K562 (cell line): ENCODE data around the gene UBE2H. TPM values are rescaled to one million over a fixed set of nuclear protein-coding genes. Genes with fewer than 3 reads are reported as not detected.

ENCODE experiments used
- ARID2 ChIP-seq: fragments of 450-650 bp; IDR thresholded peaks from 2 replicates; pipeline ENCODE4 v1.6.1; 2017; ENCODE audit warnings: antibody characterized with exemption, mild to moderate bottlenecking
- EHMT2 ChIP-seq: fragments of 450-650 bp; IDR thresholded peaks from 2 replicates; pipeline ENCODE4 v1.6.1; 2018; ENCODE audit warnings: antibody characterized with exemption
- FIP1L1 ChIP-seq: fragments of 200-400 bp; formaldehyde crosslinking; IDR thresholded peaks from 2 replicates; pipeline ENCODE4 v1.6.1; 2018; ENCODE audit warnings: mild to moderate bottlenecking, low read depth, low read length; ENCODE audit not compliant: poor library complexity, severe bottlenecking
- KLF1 ChIP-seq: fragments of 450-650 bp; IDR thresholded peaks from 2 replicates; pipeline ENCODE4 v1.6.1; 2016; ENCODE audit warnings: missing genetic modification characterization, missing compliant biosample characterization
- NFIX ChIP-seq: fragments of 250-450 bp; sonication (Bioruptor Pico); IDR thresholded peaks from 2 replicates; pipeline ENCODE4 v1.4.0; 2020; ENCODE audit warnings: low read depth, mild to moderate bottlenecking, moderate library complexity
- SMARCA4 ChIP-seq: fragments of 450-650 bp; IDR thresholded peaks from 2 replicates; pipeline ENCODE4 v1.6.1; 2016
- SP1 ChIP-seq: sonication (generic); formaldehyde crosslinking; IDR thresholded peaks from 2 replicates; pipeline ENCODE4 v1.8.1; 2022; ENCODE audit warnings: mild to moderate bottlenecking, missing genetic modification reagents
- TAF15 ChIP-seq: fragments of 200-400 bp; formaldehyde crosslinking; IDR thresholded peaks from 2 replicates; pipeline ENCODE4 v1.6.1; 2017; ENCODE audit warnings: mild to moderate bottlenecking, low read depth, low read length, moderate library complexity
- ZFX ChIP-seq: sonication (generic); formaldehyde crosslinking; IDR thresholded peaks from 2 replicates; pipeline ENCODE4 v1.8.0; 2022; ENCODE audit warnings: mild to moderate bottlenecking, missing genetic modification reagents, moderate library complexity
- ZNF785 ChIP-seq: fragments of 250-450 bp; sonication (Bioruptor Pico); IDR thresholded peaks from 2 replicates; pipeline ENCODE4 v1.4.0; 2020; ENCODE audit warnings: mild to moderate bottlenecking
- polyA plus RNA-seq, 8 experiments: library from polyadenylated mRNA; depleted of rRNA in 4 of 8; stranded (reverse) in 5 of 8; unstranded in 3 of 8; fragments of >200 nt; fragmentation: Nextera tagmentation in 2 of 8; fragmentation: Illumina TruSeq in 1 of 8; extraction: Ambion mirVana in 2 of 8; extraction: Trizol in 1 of 8; gene quantifications; 2 replicates each; pipeline versions ENCODE4 v1.2.1 to v1.2.3, GENCODE V29; 2011 to 2014; ENCODE audit warnings: inconsistent platforms in 1 of 8, missing spikeins in 1 of 8
- total RNA-seq, 7 experiments: library from RNA; depleted of rRNA in 6 of 7; stranded (reverse); fragments of >200 nt in 6 of 7; fragmentation: Illumina TruSeq in 2 of 7; extraction: Trizol in 2 of 7; gene quantifications; 2 replicates each; pipeline versions ENCODE4 v1.2.1 to v1.2.3, GENCODE V29; 2011 to 2021; ENCODE audit warnings: low replicate concordance in 1 of 7
- TF ChIP-seq, protein P1 (sequence below), 2 experiments: fragments of 450-650 bp; formaldehyde crosslinking in 1 of 2; IDR thresholded peaks; 2 replicates each; pipeline versions ENCODE4 v1.4.0 to v1.6.1; 2014 to 2020; ENCODE audit warnings: mild to moderate bottlenecking in 2 of 2, borderline replicate concordance in 1 of 2, low read depth in 1 of 2
- TF ChIP-seq, protein P2 (sequence below): fragments of 250-450 bp; sonication (Bioruptor Pico); IDR thresholded peaks from 2 replicates; pipeline ENCODE4 v1.4.0; 2020; ENCODE audit warnings: mild to moderate bottlenecking
- TF ChIP-seq, protein P3 (sequence below): fragments of 250-450 bp; sonication (Bioruptor Pico); IDR thresholded peaks from 2 replicates; pipeline ENCODE4 v1.4.0; 2020; ENCODE audit warnings: borderline replicate concordance

The UBE2H gene
- total and polyA plus RNA-seq, 9 of the 15 experiments (the other 6 are each of a cell fraction or from before 2014, with no cell fraction given): 6.3 to 33.0 (median 13.3) TPM

DNA sequence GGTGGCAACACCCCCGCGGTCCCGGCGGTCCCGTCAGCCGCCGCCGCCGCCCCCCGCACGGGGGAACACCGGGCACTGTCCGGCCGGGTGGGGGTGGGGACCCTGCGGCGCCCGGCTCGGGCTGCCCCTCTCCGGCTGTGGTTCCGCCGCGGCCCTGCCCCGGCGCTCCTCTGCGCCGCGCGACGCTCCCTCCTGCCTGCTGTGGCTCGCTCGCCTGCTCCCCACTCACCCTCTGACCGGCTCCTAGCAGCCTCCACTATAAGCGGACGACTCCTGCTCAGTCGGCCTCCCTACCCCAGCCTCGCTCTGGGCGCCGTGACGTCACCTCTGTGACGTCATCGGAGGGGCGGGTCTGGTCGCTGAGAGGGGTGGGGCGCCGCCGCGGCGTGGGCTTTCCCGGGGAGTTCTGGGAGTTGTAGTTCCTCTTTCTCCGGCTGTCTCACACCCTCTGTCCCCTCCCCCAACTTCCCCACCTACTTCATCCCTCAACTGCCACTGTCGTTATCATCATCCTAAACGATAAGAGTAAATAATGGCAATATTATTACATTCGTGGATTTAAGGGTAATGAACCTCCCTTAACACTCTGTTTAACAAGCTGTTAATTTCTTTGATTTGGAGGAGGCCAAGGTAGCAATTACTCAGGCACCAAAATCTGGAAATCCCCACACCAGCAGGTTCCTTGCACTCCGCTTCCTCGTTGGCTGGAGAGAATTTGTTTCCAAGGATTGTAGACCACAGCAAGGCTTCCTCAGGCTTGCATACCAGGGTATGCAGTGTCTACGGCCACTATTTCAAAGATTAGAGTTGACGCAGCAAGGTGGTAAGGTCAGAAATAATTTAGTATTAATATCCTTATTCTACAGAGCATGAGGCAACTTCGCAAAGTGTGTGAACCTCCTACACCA, at the start of gene UBE2H (continued):
- no peak; the same call in 1 of the 2 replicates for TF ChIP-seq NFIX (CRISPR knock-in tag)
- TF ChIP-seq SMARCA4: no peak; the same call in 1 of the 2 replicates
- TF ChIP-seq SP1 (CRISPR knock-in tag): peak; percentile 94
- TF ChIP-seq ZFX: peak; percentile 86
- TF ChIP-seq TAF15: no peak
- TF ChIP-seq, protein P1, sequence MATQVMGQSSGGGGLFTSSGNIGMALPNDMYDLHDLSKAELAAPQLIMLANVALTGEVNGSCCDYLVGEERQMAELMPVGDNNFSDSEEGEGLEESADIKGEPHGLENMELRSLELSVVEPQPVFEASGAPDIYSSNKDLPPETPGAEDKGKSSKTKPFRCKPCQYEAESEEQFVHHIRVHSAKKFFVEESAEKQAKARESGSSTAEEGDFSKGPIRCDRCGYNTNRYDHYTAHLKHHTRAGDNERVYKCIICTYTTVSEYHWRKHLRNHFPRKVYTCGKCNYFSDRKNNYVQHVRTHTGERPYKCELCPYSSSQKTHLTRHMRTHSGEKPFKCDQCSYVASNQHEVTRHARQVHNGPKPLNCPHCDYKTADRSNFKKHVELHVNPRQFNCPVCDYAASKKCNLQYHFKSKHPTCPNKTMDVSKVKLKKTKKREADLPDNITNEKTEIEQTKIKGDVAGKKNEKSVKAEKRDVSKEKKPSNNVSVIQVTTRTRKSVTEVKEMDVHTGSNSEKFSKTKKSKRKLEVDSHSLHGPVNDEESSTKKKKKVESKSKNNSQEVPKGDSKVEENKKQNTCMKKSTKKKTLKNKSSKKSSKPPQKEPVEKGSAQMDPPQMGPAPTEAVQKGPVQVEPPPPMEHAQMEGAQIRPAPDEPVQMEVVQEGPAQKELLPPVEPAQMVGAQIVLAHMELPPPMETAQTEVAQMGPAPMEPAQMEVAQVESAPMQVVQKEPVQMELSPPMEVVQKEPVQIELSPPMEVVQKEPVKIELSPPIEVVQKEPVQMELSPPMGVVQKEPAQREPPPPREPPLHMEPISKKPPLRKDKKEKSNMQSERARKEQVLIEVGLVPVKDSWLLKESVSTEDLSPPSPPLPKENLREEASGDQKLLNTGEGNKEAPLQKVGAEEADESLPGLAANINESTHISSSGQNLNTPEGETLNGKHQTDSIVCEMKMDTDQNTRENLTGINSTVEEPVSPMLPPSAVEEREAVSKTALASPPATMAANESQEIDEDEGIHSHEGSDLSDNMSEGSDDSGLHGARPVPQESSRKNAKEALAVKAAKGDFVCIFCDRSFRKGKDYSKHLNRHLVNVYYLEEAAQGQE (IDR thresholded peaks at IDR 0.05; ENCODE audit: borderline replicate concordance): peak; percentile 92
- TF ChIP-seq, protein P1 (CRISPR knock-in tag; IDR thresholded peaks at IDR 0.05; ENCODE audit: low read depth): 0 out of 2 replicates have a peak, but pooled peaks have one; percentile 53
- TF ChIP-seq FIP1L1: peak; percentile 79
- TF ChIP-seq EHMT2: no peak
- TF ChIP-seq, protein P2, sequence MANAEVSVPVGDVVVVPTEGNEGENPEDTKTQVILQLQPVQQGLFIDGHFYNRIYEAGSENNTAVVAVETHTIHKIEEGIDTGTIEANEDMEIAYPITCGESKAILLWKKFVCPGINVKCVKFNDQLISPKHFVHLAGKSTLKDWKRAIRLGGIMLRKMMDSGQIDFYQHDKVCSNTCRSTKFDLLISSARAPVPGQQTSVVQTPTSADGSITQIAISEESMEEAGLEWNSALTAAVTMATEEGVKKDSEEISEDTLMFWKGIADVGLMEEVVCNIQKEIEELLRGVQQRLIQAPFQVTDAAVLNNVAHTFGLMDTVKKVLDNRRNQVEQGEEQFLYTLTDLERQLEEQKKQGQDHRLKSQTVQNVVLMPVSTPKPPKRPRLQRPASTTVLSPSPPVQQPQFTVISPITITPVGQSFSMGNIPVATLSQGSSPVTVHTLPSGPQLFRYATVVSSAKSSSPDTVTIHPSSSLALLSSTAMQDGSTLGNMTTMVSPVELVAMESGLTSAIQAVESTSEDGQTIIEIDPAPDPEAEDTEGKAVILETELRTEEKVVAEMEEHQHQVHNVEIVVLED: peak; percentile 94
- no peak for TF ChIP-seq ZNF785 (CRISPR knock-in tag)
- no peak for TF ChIP-seq ARID2
- TF ChIP-seq, protein P3, sequence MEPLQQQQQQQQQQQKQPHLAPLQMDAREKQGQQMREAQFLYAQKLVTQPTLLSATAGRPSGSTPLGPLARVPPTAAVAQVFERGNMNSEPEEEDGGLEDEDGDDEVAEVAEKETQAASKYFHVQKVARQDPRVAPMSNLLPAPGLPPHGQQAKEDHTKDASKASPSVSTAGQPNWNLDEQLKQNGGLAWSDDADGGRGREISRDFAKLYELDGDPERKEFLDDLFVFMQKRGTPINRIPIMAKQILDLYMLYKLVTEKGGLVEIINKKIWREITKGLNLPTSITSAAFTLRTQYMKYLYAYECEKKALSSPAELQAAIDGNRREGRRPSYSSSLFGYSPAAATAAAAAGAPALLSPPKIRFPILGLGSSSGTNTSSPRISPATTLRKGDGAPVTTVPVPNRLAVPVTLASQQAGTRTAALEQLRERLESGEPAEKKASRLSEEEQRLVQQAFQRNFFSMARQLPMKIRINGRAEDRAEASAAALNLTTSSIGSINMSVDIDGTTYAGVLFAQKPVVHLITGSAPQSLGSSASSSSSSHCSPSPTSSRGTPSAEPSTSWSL (CRISPR knock-in tag): no peak
- peak; percentile 93 for TF ChIP-seq KLF1 (tag)
